GM18951 (cell line): Measurements from ENCODE around the gene PPFIBP2.

Source experiments
- POLR2A ChIP-seq: IDR thresholded peaks from 4 replicates; pipeline ENCODE4 v1.6.1; 2011; ENCODE audit warnings: mild to moderate bottlenecking; ENCODE audit not compliant: insufficient read length, insufficient read depth; ENCODE audit errors: extremely low read depth
- in situ Hi-C: fragments of 300-500 bp; cut with MboI; formaldehyde crosslinking; loops from one replicate; pipeline ENCODE4 v1.12.0; 2022; ENCODE audit warnings: low sequenced_read_pairs, mixed read lengths, inconsistent platforms; ENCODE audit not compliant: unreplicated experiment

The PPFIBP2 gene

GRCh38 chr11:7609015-7609414 is 95.2 kb downstream of the PPFIBP2 start:
- TF ChIP-seq POLR2A: no peak

DNA sequence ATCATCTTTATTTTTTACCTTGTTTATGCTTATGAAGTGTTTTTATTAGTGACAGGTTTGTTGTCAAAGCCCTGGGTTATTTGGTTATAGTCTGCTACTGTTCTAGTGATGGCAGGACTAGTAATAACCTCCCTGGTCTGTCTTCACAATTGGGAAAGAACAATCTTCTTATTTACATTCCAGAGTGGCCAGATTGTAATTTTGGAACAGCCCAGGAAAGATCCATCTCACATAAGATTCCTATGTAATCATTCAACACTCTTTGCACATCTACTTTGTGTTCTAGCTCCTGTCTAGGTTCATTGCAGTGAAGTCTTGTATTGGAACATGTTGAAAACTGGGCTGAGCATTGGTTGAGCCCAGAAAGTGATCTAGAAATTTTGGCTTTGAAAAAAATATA is 95.7 kb downstream of the PPFIBP2 start:
- TF ChIP-seq POLR2A: no peak
- in situ Hi-C loops: no loop called here

More at GRCh38 chr11:7609015-7609414, 95.2 kb downstream of the PPFIBP2 start:
- in situ Hi-C loops: no loop called here

DNA sequence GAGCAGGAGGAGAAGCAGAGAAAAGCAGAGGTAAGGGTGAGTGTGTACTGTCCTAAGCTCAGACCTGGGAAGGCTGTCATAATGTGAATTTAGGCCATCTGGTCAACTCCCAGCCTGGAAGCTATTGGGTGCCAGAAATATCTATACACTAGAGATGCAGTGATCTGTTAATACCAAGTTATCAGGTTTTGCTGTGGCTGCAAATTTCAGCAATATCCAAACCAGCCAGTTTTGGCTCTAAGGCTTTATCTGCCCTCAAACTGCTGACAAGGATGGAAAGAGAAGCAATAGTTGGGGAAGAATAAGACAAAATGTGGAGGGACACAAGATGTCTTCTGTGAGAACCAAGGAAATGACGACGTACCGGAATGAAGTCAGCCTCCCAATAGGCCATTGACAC is 96.6 kb downstream of the PPFIBP2 start:
- TF ChIP-seq POLR2A: no peak
- in situ Hi-C loops: no loop called here

DNA sequence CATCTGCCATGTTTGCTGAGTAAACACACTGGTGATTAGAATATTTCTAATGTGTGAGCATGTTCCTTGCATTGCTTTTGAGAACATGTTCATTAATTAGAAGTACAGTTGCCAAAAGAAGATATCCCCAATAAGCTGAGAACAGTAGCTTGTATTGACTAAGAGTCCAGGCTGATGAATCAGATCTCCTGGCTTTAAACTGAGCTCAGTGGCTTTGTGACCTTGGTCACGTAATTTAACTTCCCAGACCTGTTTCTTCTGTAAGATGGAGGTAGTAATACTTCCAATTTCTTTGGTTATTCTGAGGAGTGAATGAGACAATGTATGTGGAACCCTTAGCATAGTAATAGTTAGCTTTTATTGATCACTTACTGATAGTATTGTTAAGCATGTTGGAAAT is 97.6 kb downstream of the PPFIBP2 start:
- in situ Hi-C loops: no loop called here

GRCh38 chr11:7612056-7612660 is 98.4 kb downstream of the PPFIBP2 start:
- in situ Hi-C loops: no loop called here
- TF ChIP-seq POLR2A: no peak

More for the DNA sequence above, 97.6 kb downstream of the PPFIBP2 start:
- no peak for TF ChIP-seq POLR2A

DNA sequence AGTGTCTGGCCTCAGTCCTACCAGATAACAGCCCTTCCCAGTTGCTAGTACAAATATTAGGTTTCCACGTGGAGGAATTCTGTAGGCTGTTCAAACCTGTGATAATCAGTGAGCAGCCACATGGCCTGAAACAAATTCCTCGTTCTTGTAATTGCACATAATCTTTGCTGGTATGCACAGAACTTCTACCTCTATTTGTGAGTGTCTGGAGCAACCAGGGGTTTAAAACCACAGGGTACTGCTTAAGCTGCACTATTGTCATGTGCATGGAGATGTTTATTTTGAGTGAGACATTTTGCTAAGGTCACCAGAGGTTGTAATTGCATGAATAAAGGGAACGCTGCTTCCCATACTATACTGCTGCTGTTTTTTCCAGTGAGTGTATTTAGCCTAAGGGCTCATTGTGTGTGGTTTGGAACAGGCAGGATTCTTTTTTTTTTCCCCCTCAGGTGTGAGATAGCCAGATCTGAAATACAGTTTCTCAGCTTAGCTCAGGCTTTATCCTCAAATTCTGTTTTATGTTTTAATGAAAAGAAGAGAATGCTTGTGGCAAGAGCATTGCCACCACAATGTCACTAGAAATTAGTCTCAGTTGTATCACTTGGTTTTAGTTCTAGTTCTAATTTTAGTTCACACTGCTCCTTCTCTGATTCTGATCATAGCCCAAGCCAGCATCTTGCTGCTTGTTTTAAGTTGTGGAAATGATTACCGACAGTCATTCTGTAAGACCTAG is 99.0 kb downstream of the PPFIBP2 start:
- in situ Hi-C loops: no loop called here
- TF ChIP-seq POLR2A: no peak

GRCh38 chr11:7613394-7613720 is 99.6 kb downstream of the PPFIBP2 start:
- in situ Hi-C loops: no loop called here
- TF ChIP-seq POLR2A: no peak

GRCh38 chr11:7614656-7615055 is 100.9 kb downstream of the PPFIBP2 start:
- in situ Hi-C loops: no loop called here
- TF ChIP-seq POLR2A: no peak

- in situ Hi-C loops: no loop called here
- no peak for TF ChIP-seq POLR2A
These were observed 103.2 kb downstream of the PPFIBP2 start for GRCh38 chr11:7617032-7617431.

DNA sequence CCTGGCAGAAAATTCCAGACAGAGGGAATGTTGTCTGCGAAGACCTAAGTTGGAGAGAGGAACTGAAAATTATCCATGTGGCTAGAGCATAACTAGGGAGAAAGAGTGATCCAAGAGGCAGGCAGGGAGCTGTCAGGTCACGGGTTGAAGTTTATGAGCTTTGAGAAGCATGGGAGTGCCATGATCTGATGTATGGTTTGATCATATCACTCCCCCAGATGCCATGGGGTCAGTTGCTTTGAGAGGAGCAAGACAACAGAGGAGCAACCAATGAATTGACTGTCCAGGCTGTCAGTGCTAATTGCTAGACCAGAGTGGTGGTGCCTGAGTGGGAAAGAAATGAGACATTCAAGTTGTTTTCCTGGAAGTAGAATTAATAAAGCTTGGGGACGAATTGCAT is 105.5 kb downstream of the PPFIBP2 start:
- TF ChIP-seq POLR2A: no peak
- in situ Hi-C loops: no loop called here

DNA sequence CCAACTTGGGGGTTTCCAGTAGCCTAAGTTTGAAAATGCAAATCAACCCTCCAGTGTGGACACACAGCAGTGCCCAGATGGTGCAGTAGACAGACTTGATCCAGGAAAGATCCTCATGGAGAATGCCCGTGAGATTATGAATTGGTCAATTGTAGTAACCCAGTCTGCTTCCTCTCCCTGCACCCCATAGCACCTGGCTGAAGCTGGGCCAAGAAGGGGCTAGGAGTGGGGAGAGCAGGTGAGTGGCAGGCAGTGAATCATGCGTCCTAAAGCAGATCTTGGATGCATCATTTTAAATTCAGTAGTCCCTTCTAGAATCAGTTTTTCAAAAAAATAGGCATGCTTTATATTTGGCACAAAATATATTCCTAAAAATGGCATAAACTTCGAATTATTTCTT is 107.3 kb downstream of the PPFIBP2 start:
- TF ChIP-seq POLR2A: no peak
- in situ Hi-C loops: no loop called here

DNA sequence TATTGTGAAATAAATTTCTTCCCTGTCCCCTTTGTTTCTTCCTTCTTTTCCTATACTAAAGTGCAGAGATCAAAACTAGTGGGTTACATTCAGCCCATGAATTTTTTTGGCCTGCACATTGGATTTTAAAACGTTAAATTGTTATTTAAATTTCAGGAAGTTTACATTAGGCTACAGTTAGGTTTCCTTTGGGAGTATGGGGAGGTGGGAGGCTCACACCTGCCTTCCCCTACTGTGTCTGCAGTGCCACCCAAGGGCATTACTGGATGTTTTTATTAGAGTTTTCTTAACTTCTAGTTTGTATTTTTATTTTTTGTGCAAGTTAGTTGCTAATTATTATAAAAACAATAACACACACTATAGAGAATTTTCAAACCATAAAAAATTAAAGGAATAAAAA is 107.8 kb downstream of the PPFIBP2 start:
- in situ Hi-C loops: no loop called here
- no peak for TF ChIP-seq POLR2A

DNA sequence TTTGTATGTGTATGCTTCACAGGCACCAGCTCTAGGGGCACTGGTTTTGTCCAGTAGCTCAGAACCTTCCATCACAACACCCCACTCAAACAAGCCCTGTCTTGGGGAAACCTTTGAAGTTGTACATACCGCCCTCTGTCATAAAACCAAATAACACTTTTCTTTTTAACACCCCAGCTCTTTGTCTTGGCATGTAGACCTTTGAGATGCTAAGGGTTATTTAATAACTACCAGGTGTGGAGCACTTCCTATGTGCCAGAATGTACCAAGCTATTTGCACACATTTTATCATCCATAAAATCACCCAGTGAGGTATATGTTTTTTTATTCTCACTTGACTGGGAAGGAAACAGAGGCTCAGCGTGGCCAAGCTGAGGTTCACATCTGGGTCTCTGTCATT is 108.9 kb downstream of the PPFIBP2 start:
- in situ Hi-C loops: no loop called here
- no peak for TF ChIP-seq POLR2A

GRCh38 chr11:7628660-7629059 is 114.9 kb downstream of the PPFIBP2 start:
- in situ Hi-C loops: no loop called here
- TF ChIP-seq POLR2A: no peak

DNA sequence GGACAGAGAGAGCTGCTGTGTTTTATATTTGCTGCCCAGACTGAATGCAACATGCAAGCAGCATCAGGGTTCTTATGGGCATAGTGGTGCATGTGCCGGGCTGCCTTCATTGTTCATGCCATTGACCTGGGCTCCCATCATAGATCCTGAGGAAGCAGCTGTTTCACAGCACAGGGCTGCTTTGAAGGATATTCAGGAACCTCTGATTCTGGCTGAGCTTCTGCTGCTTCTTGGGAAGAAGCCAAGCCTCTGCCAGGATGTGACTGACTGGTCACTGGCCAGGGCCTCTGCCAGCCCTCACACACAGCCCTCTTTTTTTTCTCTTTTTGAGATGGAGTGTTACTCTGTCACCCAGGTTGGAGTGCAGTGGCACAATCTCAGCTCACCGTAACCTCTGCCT is 116.2 kb downstream of the PPFIBP2 start:
- no peak for TF ChIP-seq POLR2A
- in situ Hi-C loops: no loop called here

DNA sequence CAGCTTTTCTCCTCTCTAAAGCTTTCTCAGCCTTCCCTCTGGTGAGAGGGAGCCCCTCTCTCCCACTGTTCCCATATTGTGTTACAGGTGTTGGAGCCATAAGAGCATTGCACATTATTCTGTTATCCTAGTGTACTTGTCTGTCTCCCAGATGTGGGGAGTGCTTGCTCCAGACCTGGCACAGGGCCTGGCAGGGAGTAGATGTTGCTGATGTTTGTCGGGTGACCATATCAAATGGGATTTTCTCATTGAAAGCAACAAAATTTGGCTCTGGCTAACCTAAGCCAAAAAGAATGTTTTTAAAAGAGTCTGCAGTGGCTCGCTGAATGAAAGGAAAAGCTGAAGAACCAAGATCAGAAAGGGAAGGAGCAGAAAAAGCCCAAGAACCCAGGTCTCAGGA is 118.4 kb downstream of the PPFIBP2 start:
- TF ChIP-seq POLR2A: no peak
- in situ Hi-C loops: no loop called here
